COLO829 (cell line): ENCODE measurements around the gene THSD4.
A peak's percentile ranks its signal among the peaks of the same experiment; 100 is the strongest.

Experiments used
- DNase-seq: peaks from one replicate; pipeline ENCODE4 v3.0.0; 2012; ENCODE audit warnings: low spot score

The THSD4 gene

GRCh38 chr15:71753346-71753745, 638.1 kb downstream of the THSD4 start:
- no peak for DNase-seq

- no peak for DNase-seq
Measured at GRCh38 chr15:71754660-71755059, 639.4 kb downstream of the THSD4 start.

- DNase-seq: no peak
Measured at GRCh38 chr15:71755092-71755970, 640.1 kb downstream of the THSD4 start.

- no peak for DNase-seq
Measured at GRCh38 chr15:71756599-71757352, 641.5 kb downstream of the THSD4 start.

DNA sequence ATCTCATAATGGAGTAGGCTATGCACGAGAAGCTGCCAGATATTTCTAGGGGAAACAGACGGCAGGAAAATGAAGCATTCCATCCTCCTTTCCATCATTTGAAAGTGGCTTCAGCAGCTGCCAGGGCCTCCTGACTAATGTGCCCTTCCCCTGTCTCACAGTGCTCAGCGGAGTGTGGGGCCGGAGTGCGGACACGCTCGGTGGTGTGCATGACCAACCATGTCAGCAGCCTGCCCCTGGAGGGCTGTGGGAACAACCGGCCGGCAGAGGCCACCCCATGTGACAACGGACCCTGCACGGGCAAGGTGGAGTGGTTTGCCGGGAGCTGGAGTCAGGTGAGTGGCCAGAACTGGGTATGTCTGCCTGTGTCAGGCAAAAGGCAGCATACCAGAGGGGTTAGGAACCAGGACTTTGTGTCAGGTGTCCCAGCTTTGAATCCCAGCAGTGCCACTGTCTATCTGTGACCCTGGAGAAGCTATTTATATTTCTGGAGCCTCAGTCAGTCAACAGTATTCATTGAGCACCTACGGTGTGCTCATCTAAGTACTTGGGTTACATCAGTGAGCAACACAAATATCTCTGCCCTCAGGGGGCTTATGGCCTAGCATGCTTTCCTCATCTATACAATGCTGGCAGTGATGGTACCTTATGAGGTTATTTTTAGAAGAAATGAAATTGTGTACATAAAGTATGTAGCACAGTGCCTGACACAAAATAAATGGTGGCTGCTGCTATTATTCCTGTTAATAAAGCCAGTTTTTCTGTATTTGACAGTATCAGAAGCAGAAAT, 642.7 kb downstream of the THSD4 start:
- DNase-seq: no peak

DNA sequence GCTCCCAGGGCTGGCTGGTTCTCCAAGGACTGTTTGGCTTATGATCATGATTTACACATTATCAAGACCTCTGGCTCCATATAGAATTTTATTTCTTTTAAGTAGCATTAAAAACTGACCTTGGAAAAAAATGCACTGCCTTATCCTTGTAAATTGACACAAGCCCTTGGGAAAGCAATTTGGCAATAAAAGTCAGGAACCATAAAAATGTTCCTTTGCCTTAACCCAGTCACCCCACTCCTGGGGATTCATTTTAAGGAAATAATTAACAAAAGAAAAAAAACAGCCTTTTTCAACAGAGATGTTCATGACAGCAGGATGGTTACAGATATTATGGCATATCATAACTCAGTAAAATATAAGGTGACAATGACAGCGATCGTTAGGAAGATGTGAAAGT, 643.4 kb downstream of the THSD4 start:
- DNase-seq: no peak

DNA sequence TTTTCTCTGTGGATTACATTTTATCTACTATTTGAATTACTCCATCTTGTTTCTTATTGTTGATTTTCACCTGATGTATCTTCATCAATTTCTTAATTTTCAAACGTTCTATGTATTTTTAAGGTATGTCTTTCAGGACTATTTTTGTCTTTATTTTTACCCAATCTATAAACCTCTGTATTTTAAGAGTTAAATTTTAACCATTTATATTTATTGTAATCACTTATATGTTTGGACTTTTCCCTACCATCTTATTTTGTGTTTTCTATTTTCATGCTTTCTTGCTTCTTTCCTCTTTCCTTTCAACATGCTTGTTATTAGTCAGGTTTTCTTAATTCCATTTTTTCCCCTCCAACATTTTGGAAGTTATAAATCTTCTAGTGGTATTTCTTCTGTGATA, 645.6 kb downstream of the THSD4 start:
- no peak for DNase-seq

- no peak for DNase-seq
Measured at GRCh38 chr15:71761649-71762048, 646.4 kb downstream of the THSD4 start.

DNA sequence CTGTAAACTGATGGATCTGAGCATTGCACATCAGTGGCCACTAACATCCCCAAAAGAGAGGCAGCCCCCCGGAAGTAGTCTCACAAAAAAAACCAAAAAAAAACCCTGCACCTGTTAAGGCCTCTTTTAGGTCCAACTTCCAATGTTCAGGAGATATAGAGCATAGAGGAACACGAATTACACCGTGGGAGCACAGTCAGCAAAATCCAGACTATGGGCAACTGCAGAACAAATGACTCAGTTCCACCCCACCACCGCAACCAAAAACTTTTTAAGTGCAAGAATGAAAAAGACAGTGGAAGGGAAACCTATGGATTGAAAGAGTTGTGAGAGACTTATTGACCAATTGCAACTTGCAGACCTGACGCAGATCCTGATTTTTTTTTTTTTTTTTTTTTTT, 652.9 kb downstream of the THSD4 start:
- no peak for DNase-seq

DNA sequence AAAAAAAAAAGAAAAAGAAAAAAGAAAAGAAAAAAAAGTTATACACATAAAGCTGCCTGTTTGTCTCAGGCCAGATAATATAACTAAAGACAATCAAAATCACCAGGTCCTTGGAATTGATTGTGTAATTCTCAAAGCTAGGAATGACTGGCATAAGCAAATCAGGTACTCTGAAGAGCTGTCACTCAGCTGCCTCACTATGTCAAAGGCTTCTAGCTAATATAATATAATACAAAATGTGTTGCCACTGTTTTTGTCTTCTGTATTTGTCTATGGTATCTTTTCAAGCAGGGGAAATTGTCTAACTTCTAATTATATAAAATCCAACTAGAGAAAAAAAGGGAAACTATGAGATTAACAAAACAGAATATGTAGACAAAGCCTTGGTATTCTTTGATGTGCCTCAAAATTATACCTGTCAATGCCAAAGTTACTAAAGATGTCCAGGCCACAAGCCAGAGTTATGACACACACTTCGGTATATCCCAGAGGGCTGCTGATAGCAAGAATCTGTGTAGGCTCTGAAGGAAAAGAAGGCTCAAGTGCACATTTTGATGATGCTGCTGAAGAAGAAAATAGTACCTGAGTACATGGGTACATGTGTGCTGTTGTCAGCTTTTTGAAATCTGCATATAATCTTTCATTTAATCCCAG, 658.1 kb downstream of the THSD4 start:
- no peak for DNase-seq

DNA sequence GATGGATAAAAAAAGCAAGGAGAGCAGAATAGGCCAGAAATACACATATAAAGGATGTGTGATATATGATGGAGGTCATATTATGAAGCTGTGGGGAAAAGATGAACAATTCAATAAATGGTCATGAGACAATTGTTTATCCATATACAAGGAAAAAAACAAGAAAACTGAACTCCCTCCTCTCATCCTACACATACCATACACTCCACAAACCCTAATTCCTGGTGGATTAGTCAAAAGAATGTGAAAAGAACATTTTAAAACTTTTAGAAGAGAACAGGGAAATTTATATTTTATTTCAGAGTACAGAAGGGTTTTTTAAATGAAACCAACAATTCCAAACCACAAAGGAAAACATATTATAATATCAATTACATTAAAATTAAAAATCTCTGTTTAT, 660.6 kb downstream of the THSD4 start:
- no peak for DNase-seq

DNA sequence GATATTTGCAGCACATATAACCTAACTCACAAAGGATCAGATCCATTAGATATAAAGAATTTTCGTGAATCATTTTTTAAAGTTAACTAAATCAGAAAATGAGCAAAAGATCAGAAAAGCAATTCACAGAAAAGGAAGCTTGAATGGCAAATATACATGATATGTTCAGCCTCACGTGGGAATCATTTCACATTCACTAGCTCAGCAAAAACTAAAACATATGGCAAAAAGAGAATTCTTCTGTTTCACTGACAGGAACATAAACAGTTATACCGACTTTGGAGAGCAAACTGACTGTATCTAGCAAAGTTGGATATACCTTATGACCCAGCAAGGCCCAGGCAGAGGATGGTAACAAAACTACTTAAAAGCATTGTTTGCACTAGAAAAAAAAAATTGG, 661.0 kb downstream of the THSD4 start:
- DNase-seq: no peak

DNA sequence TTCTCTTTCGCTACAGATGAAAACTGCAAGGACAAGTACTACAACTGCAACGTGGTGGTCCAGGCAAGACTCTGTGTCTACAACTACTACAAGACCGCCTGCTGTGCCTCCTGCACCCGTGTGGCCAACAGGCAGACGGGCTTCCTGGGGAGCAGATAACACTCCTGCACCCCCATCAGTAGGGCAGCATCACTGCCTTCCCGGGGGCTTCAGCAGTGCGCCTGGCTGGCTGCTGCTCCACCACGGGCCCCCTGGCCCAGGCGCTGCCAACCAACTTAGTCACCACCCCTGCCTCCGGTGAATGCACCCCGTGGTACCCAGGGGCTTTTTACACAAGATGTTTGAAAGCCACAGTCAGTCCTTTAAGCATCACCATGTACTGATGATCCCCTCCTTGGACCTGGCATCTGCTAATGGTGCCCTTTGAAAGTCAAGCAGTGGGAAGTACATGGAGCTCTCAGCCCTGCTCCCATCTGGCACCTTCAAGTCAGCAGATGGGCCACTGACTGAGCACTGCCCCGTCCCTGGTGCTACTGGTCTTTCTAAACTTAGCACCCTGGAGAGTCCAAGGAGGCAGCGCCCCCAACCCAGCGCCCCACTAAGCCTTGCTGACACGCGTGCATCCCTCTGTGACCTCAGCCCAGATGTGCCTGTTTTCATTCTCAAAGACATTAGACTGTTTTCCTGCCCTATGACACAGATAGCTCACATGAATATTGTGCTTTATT, 662.1 kb downstream of the THSD4 start:
- DNase-seq: no peak

- peak; percentile 18 for DNase-seq
Measured at GRCh38 chr15:71779073-71779797, 664.0 kb downstream of the THSD4 start.

GRCh38 chr15:71780115-71780976, 665.1 kb downstream of the THSD4 start:
- DNase-seq: peak; percentile 38

DNA sequence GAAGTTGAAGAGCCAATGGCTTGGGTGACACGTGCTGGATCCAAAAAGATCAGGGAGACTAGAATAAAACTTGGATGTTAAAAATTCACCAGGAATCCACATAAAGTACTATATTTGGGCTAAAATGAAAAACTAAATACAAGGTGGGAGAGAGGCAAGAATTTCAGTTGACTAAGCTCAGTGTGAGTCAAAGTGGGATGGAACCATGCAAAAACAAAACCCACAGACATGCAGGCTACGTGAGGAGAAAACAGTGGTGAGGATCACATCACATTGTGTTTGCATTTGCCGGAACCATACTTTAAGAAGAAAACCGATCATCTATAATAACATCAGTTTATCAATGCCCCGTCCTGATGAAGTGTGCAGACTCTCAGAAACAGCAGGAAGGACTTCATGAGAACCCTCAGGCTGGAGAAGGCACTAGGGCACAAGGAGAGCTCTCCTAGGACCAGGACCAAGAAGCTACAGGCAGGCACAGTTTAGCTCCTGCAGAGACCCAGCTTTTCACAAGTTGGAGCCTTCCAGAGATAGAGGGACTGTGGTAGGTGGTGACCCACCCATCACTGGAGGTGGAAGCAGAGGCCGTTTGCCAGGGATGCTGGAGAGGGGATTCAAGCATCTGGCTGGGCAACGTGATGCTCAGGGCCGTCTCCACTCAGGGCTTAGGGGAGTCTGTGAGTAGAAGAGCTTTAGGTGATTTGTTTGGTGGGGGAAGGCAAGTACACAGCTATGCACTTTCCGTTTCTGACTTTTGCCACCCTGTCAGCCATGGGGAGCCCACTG, 666.1 kb downstream of the THSD4 start:
- DNase-seq: no peak

DNA sequence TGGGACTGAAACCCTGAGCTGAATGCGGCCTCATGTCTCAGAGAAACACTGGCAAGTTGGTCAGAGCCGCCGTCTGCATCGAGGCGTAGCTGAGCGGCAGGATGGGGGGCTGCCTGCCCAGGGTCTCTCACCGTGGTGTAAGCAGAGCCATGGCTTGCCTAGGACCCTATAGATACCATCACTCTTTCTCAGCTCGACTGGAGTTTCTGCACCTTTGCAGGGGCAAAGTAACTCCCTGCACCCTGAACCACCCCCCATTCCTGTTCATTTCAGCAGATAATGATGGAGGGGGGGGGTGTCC, 666.6 kb downstream of the THSD4 start:
- no peak for DNase-seq

DNA sequence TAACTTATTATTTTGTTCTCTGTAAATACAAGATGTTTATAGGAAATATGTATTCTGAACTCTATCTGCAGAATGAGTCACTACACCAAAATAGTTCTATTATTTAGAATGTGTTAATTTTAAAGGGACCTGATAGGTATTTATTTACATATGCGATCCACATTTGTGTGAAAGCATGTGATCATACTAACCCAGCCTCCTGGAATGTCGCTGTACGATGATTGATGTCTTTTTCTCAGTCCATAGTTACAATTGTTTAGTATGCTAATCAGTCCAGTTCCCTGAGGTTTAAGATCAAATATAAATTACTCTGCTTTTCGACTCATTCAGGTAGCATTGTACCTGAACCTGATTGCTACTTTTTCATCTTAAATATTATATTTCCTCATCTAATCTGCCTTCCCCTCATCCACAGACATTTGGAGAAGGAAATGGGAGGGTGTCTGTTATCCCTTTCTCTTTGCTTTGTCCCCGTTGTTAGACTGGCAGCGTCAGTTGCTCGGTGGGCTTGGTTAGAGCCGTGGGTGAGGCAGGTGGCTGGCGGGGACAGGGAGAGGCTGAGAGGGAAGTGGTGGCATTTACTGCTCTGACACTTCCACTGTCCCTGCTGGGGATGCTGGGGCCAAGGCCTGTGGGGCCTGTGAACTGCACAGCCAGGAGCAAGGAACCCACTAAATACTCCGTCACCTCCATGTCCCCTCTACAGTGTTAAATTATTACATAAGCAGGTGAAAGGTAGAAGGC, 667.3 kb downstream of the THSD4 start:
- DNase-seq: no peak
